ENCODE results near the gene TGFBR3.

- TF ChIP-seq CTCF (IDR thresholded peaks at IDR 0.05; ENCODE audit: low read length) (no peak), EZH2 (IDR thresholded peaks at IDR 0.05; ENCODE audit: borderline replicate concordance, low read length) (no peak)
Observed at GRCh38 chr1:91862120-91862519, 23.8 kb downstream of the TGFBR3 start.
